BLaER1 (cell line): Measurements from ENCODE around the gene CA10.

Experiments
- H3K27ac ChIP-seq: shearing (Covaris generic); formaldehyde crosslinking; 2 replicates; pipeline ENCODE4 v1.8.1; 2022
- H3K27me3 ChIP-seq: shearing (Covaris generic); formaldehyde crosslinking; 2 replicates; pipeline ENCODE4 v1.8.1; 2022
- H3K36me3 ChIP-seq: shearing (Covaris generic); formaldehyde crosslinking; 2 replicates; pipeline ENCODE4 v1.8.1; 2022
- H3K4me1 ChIP-seq: shearing (Covaris generic); formaldehyde crosslinking; 2 replicates; pipeline ENCODE4 v1.8.1; 2022
- H3K4me2 ChIP-seq: shearing (Covaris generic); formaldehyde crosslinking; 2 replicates; pipeline ENCODE4 v1.8.1; 2022
- H3K4me3 ChIP-seq: shearing (Covaris generic); formaldehyde crosslinking; 2 replicates; pipeline ENCODE4 v1.8.1; 2022
- H3K9ac ChIP-seq: shearing (Covaris generic); formaldehyde crosslinking; 2 replicates; pipeline ENCODE4 v1.8.1; 2022
- H3K9me3 ChIP-seq: shearing (Covaris generic); formaldehyde crosslinking; 2 replicates; pipeline ENCODE4 v1.8.1; 2022
- H4K20me1 ChIP-seq: shearing (Covaris generic); formaldehyde crosslinking; 2 replicates; pipeline ENCODE4 v1.8.1; 2022
- Cebpa-rat ChIP-seq: shearing (Covaris generic); IDR thresholded peaks from 2 replicates; pipeline ENCODE4 v1.8.1; 2022

CA10 gene

GRCh38 chr17:51709694-51710633 lies 448.6 kb downstream of the CA10 start:
- H3K9ac ChIP-seq = no peak overlapping the region

GRCh38 chr17:51707216-51707615 lies 451.3 kb downstream of the CA10 start:
- no peaks in the 10 kb centered on the region for H3K4me1 ChIP-seq
- TF ChIP-seq Cebpa-rat = no peak
- no peak overlapping the region for H3K4me2 ChIP-seq
- no peaks in the 10 kb centered on the region for H3K27me3 ChIP-seq
- no peaks in the 10 kb centered on the region for H3K36me3 ChIP-seq
- H3K4me3 ChIP-seq = no peak overlapping the region
- no peaks in the 10 kb centered on the region for H3K9me3 ChIP-seq
- H3K27ac ChIP-seq = no peak overlapping the region
- no peaks in the 10 kb centered on the region for H4K20me1 ChIP-seq
- H3K9ac ChIP-seq = no peak overlapping the region

More at GRCh38 chr17:51709694-51710633, 448.6 kb downstream of the CA10 start:
- Histone ChIP-seq H4K20me1 (no peaks in the 10 kb centered on the region), H3K4me2 (no peak overlapping the region), H3K27me3 (no peaks in the 10 kb centered on the region), H3K36me3 (no peaks in the 10 kb centered on the region), H3K9me3 (no peaks in the 10 kb centered on the region), H3K27ac (no peak overlapping the region), H3K4me3 (no peak overlapping the region), H3K4me1 (no peaks in the 10 kb centered on the region)
- TF ChIP-seq Cebpa-rat = no peak

DNA sequence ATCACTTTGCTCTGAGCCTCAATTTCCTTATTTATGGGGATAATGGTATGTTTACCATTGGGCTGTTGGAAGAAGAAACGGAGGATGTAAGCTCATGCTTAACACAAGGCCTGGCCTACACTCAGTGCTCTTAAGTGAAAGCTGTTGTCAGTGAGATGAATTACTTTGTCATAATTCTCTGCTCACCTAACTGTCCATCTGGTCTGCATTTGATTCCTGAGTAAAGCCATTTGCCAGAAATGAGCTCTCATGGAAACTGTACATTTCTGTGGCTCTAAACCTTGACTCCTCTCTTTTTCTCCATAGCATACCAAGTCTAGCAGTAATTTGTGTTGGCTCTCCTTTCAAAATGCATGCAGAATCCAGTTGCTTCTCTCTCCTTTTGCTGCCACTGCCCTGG lies 452.4 kb downstream of the CA10 start:
- no peaks in the 10 kb centered on the region for H4K20me1 ChIP-seq
- no peaks in the 10 kb centered on the region for H3K36me3 ChIP-seq
- no peak overlapping the region for H3K27ac ChIP-seq
- H3K4me2 ChIP-seq = no peak overlapping the region
- H3K27me3 ChIP-seq = no peaks in the 10 kb centered on the region
- TF ChIP-seq Cebpa-rat = no peak
- no peak overlapping the region for H3K4me3 ChIP-seq
- H3K9me3 ChIP-seq = no peaks in the 10 kb centered on the region
- no peaks in the 10 kb centered on the region for H3K4me1 ChIP-seq
- H3K9ac ChIP-seq = no peak overlapping the region

- Histone ChIP-seq H3K36me3 (no peaks in the 10 kb centered on the region), H4K20me1 (no peaks in the 10 kb centered on the region), H3K27me3 (no peaks in the 10 kb centered on the region), H3K4me2 (no peak overlapping the region), H3K4me1 (peaks cover 10% of the 10 kb centered on the region; the same call in 1 of the 2 replicates), H3K4me3 (no peak overlapping the region), H3K9ac (no peak overlapping the region), H3K27ac (no peak overlapping the region), H3K9me3 (no peaks in the 10 kb centered on the region)
- no peak for TF ChIP-seq Cebpa-rat
Measured at GRCh38 chr17:51703361-51704341, 454.9 kb downstream of the CA10 start.

DNA sequence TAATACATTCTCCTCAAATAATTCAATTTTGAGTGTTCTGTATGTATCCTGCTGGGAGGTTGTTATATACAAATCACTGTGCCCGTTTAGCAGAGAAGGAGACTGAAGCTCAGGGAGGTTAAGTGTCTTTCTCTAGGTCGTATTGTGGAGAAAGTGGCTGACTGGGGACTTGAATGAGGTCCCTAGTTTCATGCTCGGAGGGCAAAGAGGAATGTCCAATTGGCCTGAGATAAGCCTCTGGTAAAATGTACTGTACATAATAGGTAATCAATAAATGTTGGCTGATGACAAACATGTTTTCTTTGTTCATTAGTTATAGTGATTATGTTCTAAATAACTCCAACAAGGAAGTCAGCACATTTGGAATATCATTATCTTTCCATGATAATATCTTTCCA lies 455.6 kb downstream of the CA10 start:
- no peak overlapping the region for H3K4me2 ChIP-seq
- peaks cover 10% of the 10 kb centered on the region; the same call in 1 of the 2 replicates for H3K4me1 ChIP-seq
- H3K9me3 ChIP-seq = no peaks in the 10 kb centered on the region
- H3K27me3 ChIP-seq = no peaks in the 10 kb centered on the region
- no peak overlapping the region for H3K27ac ChIP-seq
- H3K9ac ChIP-seq = no peak overlapping the region
- H3K36me3 ChIP-seq = no peaks in the 10 kb centered on the region
- no peak overlapping the region for H3K4me3 ChIP-seq
- TF ChIP-seq Cebpa-rat = no peak
- H4K20me1 ChIP-seq = no peaks in the 10 kb centered on the region

GRCh38 chr17:51701501-51701900 lies 457.0 kb downstream of the CA10 start:
- TF ChIP-seq Cebpa-rat = no peak
- Histone ChIP-seq H3K27me3 (no peaks in the 10 kb centered on the region), H3K4me2 (no peak overlapping the region), H3K9me3 (no peaks in the 10 kb centered on the region), H3K4me1 (peaks cover 10% of the 10 kb centered on the region; the same call in 1 of the 2 replicates), H4K20me1 (no peaks in the 10 kb centered on the region), H3K27ac (no peak overlapping the region), H3K4me3 (no peak overlapping the region), H3K36me3 (no peaks in the 10 kb centered on the region), H3K9ac (no peak overlapping the region)

- H3K4me1 ChIP-seq = peaks cover 10% of the 10 kb centered on the region; the same call in 1 of the 2 replicates
- no peaks in the 10 kb centered on the region for H3K27me3 ChIP-seq
- 0 out of 2 replicates have a peak overlapping the region, but pooled peaks have one; percentile 0 for H3K4me2 ChIP-seq
- no peak overlapping the region for H3K9ac ChIP-seq
- H3K27ac ChIP-seq = no peak overlapping the region
- no peak for TF ChIP-seq Cebpa-rat
- no peaks in the 10 kb centered on the region for H3K36me3 ChIP-seq
- H4K20me1 ChIP-seq = no peaks in the 10 kb centered on the region
- H3K4me3 ChIP-seq = no peak overlapping the region
- peaks cover 7% of the 10 kb centered on the region; the same call in 1 of the 2 replicates for H3K9me3 ChIP-seq
Measured at GRCh38 chr17:51700011-51700760, 458.3 kb downstream of the CA10 start.

GRCh38 chr17:51699303-51699702 lies 459.2 kb downstream of the CA10 start:
- H3K4me1 ChIP-seq = peaks cover 10% of the 10 kb centered on the region; the same call in 1 of the 2 replicates
- no peak for TF ChIP-seq Cebpa-rat
- H3K9me3 ChIP-seq = peaks cover 14% of the 10 kb centered on the region; the same call in 1 of the 2 replicates
- H3K27me3 ChIP-seq = no peaks in the 10 kb centered on the region
- no peak overlapping the region for H3K9ac ChIP-seq
- H3K4me2 ChIP-seq = 0 out of 2 replicates have a peak overlapping the region, but pooled peaks have one; percentile 0
- no peak overlapping the region for H3K4me3 ChIP-seq
- no peaks in the 10 kb centered on the region for H4K20me1 ChIP-seq
- no peak overlapping the region for H3K27ac ChIP-seq
- no peaks in the 10 kb centered on the region for H3K36me3 ChIP-seq

- no peaks in the 10 kb centered on the region for H4K20me1 ChIP-seq
- peaks cover 27% of the 10 kb centered on the region for H3K9me3 ChIP-seq
- no peaks in the 10 kb centered on the region for H3K4me1 ChIP-seq
- H3K4me2 ChIP-seq = no peak overlapping the region
- no peak overlapping the region for H3K9ac ChIP-seq
- no peaks in the 10 kb centered on the region for H3K36me3 ChIP-seq
- H3K4me3 ChIP-seq = no peak overlapping the region
- H3K27me3 ChIP-seq = no peaks in the 10 kb centered on the region
- H3K27ac ChIP-seq = no peak overlapping the region
- no peak for TF ChIP-seq Cebpa-rat
Measured at GRCh38 chr17:51692917-51693316, 465.6 kb downstream of the CA10 start.
